Coronary artery (tissue), 2 donors: Measurements from ENCODE around the gene IL21.

Source experiments
- DNase-seq: peaks from one replicate; pipeline ENCODE4 v3.0.0-alpha.2; 2017; ENCODE audit warnings: low spot score
- H3K27ac ChIP-seq, 2 donors: fragments of 200-600 bp; sonication (generic); one replicate each; pipeline ENCODE4 v1.5.1; 2016 to 2019
- H3K4me3 ChIP-seq: fragments of 200-600 bp; sonication (generic); 2 replicates; pipeline ENCODE4 v1.5.1; 2016; ENCODE audit warnings: mild to moderate bottlenecking, moderate library complexity
- TF ChIP-seq, protein P1 (sequence below): fragments of 200-600 bp; sonication (generic); IDR thresholded peaks from one replicate; pipeline ENCODE4 v1.5.1; 2019; ENCODE audit warnings: antibody characterized with exemption

Gene IL21

GRCh38 chr4:122621016-122621507 is at the start of gene IL21:
Gene IL21, minus strand, starts transcription at chr4:122621066. Its CDS starts 55 bp downstream, at chr4:122621011.
- TF ChIP-seq, protein P1, sequence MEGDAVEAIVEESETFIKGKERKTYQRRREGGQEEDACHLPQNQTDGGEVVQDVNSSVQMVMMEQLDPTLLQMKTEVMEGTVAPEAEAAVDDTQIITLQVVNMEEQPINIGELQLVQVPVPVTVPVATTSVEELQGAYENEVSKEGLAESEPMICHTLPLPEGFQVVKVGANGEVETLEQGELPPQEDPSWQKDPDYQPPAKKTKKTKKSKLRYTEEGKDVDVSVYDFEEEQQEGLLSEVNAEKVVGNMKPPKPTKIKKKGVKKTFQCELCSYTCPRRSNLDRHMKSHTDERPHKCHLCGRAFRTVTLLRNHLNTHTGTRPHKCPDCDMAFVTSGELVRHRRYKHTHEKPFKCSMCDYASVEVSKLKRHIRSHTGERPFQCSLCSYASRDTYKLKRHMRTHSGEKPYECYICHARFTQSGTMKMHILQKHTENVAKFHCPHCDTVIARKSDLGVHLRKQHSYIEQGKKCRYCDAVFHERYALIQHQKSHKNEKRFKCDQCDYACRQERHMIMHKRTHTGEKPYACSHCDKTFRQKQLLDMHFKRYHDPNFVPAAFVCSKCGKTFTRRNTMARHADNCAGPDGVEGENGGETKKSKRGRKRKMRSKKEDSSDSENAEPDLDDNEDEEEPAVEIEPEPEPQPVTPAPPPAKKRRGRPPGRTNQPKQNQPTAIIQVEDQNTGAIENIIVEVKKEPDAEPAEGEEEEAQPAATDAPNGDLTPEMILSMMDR, result no peak
- H3K4me3 ChIP-seq, result no peak within 1 kb of the TSS
- no peak for DNase-seq

GRCh38 chr4:122669911-122670738 is 49.3 kb upstream of the IL21 start:
- TF ChIP-seq, protein P1, result no peak
- DNase-seq, result no peak
- no peak overlapping the region for H3K4me3 ChIP-seq
- H3K27ac ChIP-seq, result no peak overlapping the region

More at GRCh38 chr4:122621016-122621507, at the start of gene IL21:
- no peak within 1 kb of the TSS for H3K27ac ChIP-seq

DNA sequence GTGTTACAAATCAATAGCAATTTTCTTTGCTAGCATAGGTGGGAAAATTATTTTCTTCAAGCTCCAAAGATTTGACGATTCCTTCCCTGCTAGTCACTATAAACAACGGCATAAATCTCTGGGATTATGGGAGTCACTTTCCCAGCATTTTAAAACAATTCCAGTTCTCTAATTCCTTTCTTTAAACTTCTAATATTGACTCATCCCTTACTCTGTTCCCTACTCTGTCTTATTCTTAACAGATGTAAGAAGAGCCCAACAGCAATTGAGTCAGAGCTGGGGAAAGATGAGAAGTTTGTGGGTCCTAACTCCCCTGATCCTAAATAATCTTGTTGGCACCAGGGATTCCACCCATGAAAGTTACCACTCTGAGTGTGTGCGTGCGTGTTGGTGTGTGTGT is 47.4 kb upstream of the IL21 start:
- TF ChIP-seq, protein P1, result no peak
- H3K4me3 ChIP-seq, result no peak overlapping the region
- no peak for DNase-seq
- H3K27ac ChIP-seq, result no peak overlapping the region

DNA sequence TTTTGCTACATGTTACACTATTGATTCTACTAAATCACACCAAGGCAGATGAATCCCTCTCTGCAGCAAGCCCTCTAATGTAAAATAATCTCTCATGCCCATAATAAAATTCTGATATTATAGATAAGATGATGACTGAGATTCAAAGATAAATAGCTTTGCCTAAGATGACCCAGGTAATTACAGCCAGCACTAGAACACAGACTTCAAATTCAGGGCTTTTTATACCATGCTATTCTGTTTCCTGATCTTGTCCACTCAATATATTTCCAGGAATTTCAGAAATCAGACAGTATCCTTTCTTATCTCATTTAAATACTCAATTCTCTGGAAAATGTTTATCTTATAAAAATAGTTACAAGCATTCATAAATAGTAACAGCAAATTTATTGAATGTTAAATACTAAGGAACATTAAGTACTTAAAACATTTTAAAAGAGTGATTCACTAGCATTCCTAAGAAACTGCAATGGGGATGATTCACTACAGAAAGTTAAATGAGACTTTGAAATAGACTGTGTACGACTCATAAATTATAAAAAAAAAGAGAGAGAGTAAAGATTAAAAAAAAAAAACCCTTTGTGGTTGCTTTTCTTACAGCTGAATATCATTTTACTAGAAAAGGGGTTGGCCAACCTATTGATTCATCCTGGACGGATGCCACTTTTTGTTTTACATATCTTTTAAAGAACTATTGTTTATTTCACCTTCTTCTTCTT is 45.8 kb upstream of the IL21 start:
- H3K4me3 ChIP-seq, result no peak overlapping the region
- no peak for DNase-seq
- H3K27ac ChIP-seq, result peak overlapping the region in 1 of 2 donors; percentile 27
- TF ChIP-seq, protein P1, result no peak

GRCh38 chr4:122665161-122665929 is 44.5 kb upstream of the IL21 start:
- DNase-seq, result no peak
- TF ChIP-seq, protein P1, result no peak
- Histone ChIP-seq H3K4me3 (no peak overlapping the region), H3K27ac (peak overlapping the region in 1 of 2 donors; percentile 34)

- TF ChIP-seq, protein P1, result no peak
- H3K4me3 ChIP-seq, result no peak overlapping the region
- no peak overlapping the region for H3K27ac ChIP-seq
- no peak for DNase-seq
These were observed 43.1 kb upstream of the IL21 start for GRCh38 chr4:122663814-122664610.
